Astrocyte of the cerebellum (primary cell): ENCODE data around the gene EDIL3.

Experiments
- DNase-seq: peaks from one replicate; pipeline ENCODE4 v3.0.0-alpha.2; 2011; ENCODE audit warnings: low read depth
- H3K4me3 ChIP-seq: 2 replicates; pipeline ENCODE4 v1.5.1; 2011; ENCODE audit warnings: mild to moderate bottlenecking, low read depth, low read length, moderate library complexity
- CTCF ChIP-seq: IDR thresholded peaks from 2 replicates; pipeline ENCODE4 v1.5.1; 2012; ENCODE audit warnings: low read length, low read depth, moderate library complexity, mild to moderate bottlenecking; ENCODE audit errors: missing control alignments
- in situ Hi-C: cut with HindIII; loops from 2 replicates; pipeline ENCODE4 v1.10.0; 2017; ENCODE audit warnings: low sequenced_read_pairs

The EDIL3 gene

GRCh38 chr5:84373506-84373905 lies 11.2 kb downstream of the EDIL3 start:
- no peak for TF ChIP-seq CTCF
- DNase-seq: no peak
- in situ Hi-C loops: no loop called here
- no peak overlapping the region for H3K4me3 ChIP-seq

GRCh38 chr5:84372066-84372695 lies 12.5 kb downstream of the EDIL3 start:
- no peak overlapping the region for H3K4me3 ChIP-seq
- no peak for TF ChIP-seq CTCF
- in situ Hi-C loops: no loop called here
- DNase-seq: peak; percentile 83

GRCh38 chr5:84370176-84370575 lies 14.5 kb downstream of the EDIL3 start:
- no peak for DNase-seq
- in situ Hi-C loops: no loop called here
- H3K4me3 ChIP-seq: no peak overlapping the region
- no peak for TF ChIP-seq CTCF

- TF ChIP-seq CTCF: no peak
- DNase-seq: no peak
- H3K4me3 ChIP-seq: no peak overlapping the region
- in situ Hi-C loops: no loop called here
Measured at GRCh38 chr5:84364043-84364442, 20.6 kb downstream of the EDIL3 start.

GRCh38 chr5:84362061-84362720 lies 22.5 kb downstream of the EDIL3 start:
- no peak overlapping the region for H3K4me3 ChIP-seq
- no peak for DNase-seq
- in situ Hi-C loops: no loop called here
- no peak for TF ChIP-seq CTCF

- in situ Hi-C loops: no loop called here
- TF ChIP-seq CTCF: no peak
- no peak for DNase-seq
- H3K4me3 ChIP-seq: no peak overlapping the region
Measured at GRCh38 chr5:84361572-84361971, 23.1 kb downstream of the EDIL3 start.
